NCI-H2196 treated with DMSO at 0.1 percent for 48 hours (cell line): ENCODE data around the gene HPS4.
"Not testable (repeated sequence)": the region's sequence is repeated elsewhere in the genome, so short reads cannot be mapped to it uniquely, and the experiment has no call there.

Source experiments
- DNase-seq: peaks from one replicate; lab custom pipeline; 2025; ENCODE audit not compliant: unreplicated experiment; lab: John Stamatoyannopoulos, UW

HPS4 gene

GRCh38 chr22:26483439-26484359, at the start of gene HPS4, which contains the start of gene SRRD:
Gene HPS4 (minus strand): TSS chr22:26483783. CDS start chr22:26481762, 2,021 bp downstream.
Gene SRRD (plus strand): TSS chr22:26483877. CDS start chr22:26483891, 14 bp downstream.
- peak; percentile 50 for DNase-seq

- DNase-seq, result peak; percentile 38
These were observed 45.8 kb upstream of the HPS4 start for GRCh38 chr22:26529345-26529744.

- DNase-seq, result not testable (repeated sequence)
These were observed 44.9 kb upstream of the HPS4 start for GRCh38 chr22:26528518-26528917.

GRCh38 chr22:26527574-26528465, 44.2 kb upstream of the HPS4 start:
- DNase-seq, result no peak

GRCh38 chr22:26527167-26527566, 43.6 kb upstream of the HPS4 start:
- DNase-seq, result no peak

- no peak for DNase-seq
These were observed 42.5 kb upstream of the HPS4 start for GRCh38 chr22:26525946-26526564.

GRCh38 chr22:26524870-26525269, 41.3 kb upstream of the HPS4 start:
- DNase-seq, result no peak

- no peak for DNase-seq
These were observed 39.0 kb upstream of the HPS4 start for GRCh38 chr22:26522592-26522991.

GRCh38 chr22:26522012-26522411, 38.4 kb upstream of the HPS4 start:
- DNase-seq, result no peak

- DNase-seq, result no peak
These were observed 33.8 kb upstream of the HPS4 start for GRCh38 chr22:26517429-26517828.

- no peak for DNase-seq
These were observed 32.9 kb upstream of the HPS4 start for GRCh38 chr22:26516503-26516902.

- DNase-seq, result no peak
These were observed 32.3 kb upstream of the HPS4 start for GRCh38 chr22:26515931-26516330.

GRCh38 chr22:26514419-26515161, 31.0 kb upstream of the HPS4 start:
- no peak for DNase-seq

GRCh38 chr22:26513838-26514237, 30.3 kb upstream of the HPS4 start:
- no peak for DNase-seq

- peak; percentile 46 for DNase-seq
These were observed 28.7 kb upstream of the HPS4 start, which contains the start of gene TFIP11 for GRCh38 chr22:26512149-26512793. Gene TFIP11 (minus strand): TSS chr22:26512473. CDS start chr22:26510272, 2,201 bp downstream.

- no peak for DNase-seq
These were observed 24.6 kb upstream of the HPS4 start for GRCh38 chr22:26508148-26508547.

- no peak for DNase-seq
These were observed 20.2 kb upstream of the HPS4 start for GRCh38 chr22:26503758-26504157.

- DNase-seq, result peak; percentile 45
These were observed 19.3 kb upstream of the HPS4 start for GRCh38 chr22:26502688-26503561.

GRCh38 chr22:26501996-26502395, 18.4 kb upstream of the HPS4 start:
- DNase-seq, result no peak
